Measurements from ENCODE around the gene PIGO. TPM values are rescaled to one million over a fixed set of nuclear protein-coding genes. Genes with fewer than 3 reads are reported as not detected.

Gene PIGO
- polyA plus RNA-seq, 1 of the 3 experiments (the other 2 are of a cell fraction), result 31.0 TPM

GRCh38 chr9:35103660-35104191 lies 7.3 kb upstream of the PIGO start (continued):
- TF ChIP-seq RXRA (IDR thresholded peaks at IDR 0.05; ENCODE audit: borderline replicate concordance, low read depth), result no peak
- no peak for TF ChIP-seq TAF1 (IDR thresholded peaks at IDR 0.05; ENCODE audit: borderline replicate concordance, low read depth, low read length)
- TF ChIP-seq RCOR1 (IDR thresholded peaks at IDR 0.05; ENCODE audit: low read length), result no peak
- no peak for TF ChIP-seq MXI1 (IDR thresholded peaks at IDR 0.05; ENCODE audit: low read depth, low read length)
- no peak for TF ChIP-seq FOXJ3 (CRISPR knock-in tag; IDR thresholded peaks at IDR 0.05)
- no peak for TF ChIP-seq PBX3 (IDR thresholded peaks at IDR 0.05)

GRCh38 chr9:35102769-35103659 lies 6.6 kb upstream of the PIGO start, which contains the start of gene STOML2:
Gene STOML2 (minus strand): TSS chr9:35103131. CDS start chr9:35103094, 37 bp downstream.
- WGBS (ENCODE audit: low lambda C conversion rate), result 2% methylated on average over 35 of the region's 57 CpGs
- Histone ChIP-seq H3K4me1 (ENCODE audit: control insufficient read depth in 1 of 2, insufficient read depth in 2 of 2, low read depth in 1 of 2, low read length in 1 of 2) (peaks cover 15 to 25% of the 10 kb centered on the region in 2 experiments; a peak in 3 of 4 replicates), H3K79me2 (ENCODE audit: insufficient read depth) (peaks cover 22% of the 10 kb centered on the region), H4K20me1 (ENCODE audit: insufficient read depth) (no peaks in the 10 kb centered on the region), H2AFZ (ENCODE audit: low read depth) (peak within 1 kb of the TSS; percentile 81), H3K4me3 (ENCODE audit: low read depth in 2 of 2, low read length in 1 of 2) (peak within 1 kb of the TSS; percentile 75 to 84), H3K27ac (ENCODE audit: low read depth in 2 of 2, low read length in 1 of 2) (peak within 1 kb of the TSS; percentile 86 to 94), H3K9ac (peak within 1 kb of the TSS; percentile 87), H3K4me2 (peak within 1 kb of the TSS; percentile 93), H3F3A (replicated peaks; ENCODE audit: insufficient read depth) (peaks cover 21% of the 10 kb centered on the region), H3K36me3 (replicated peaks in 1 of 2; ENCODE audit: control insufficient read depth in 1 of 2, insufficient read depth in 2 of 2, low read length in 1 of 2) (peaks cover 36 to 60% of the 10 kb centered on the region in 2 experiments), H3K9me3 (no peaks in the 10 kb centered on the region), H3K27me3 (ENCODE audit: insufficient read depth) (no peaks in the 10 kb centered on the region), H3K9me2 (no peaks in the 10 kb centered on the region)
- DNase-seq, result peak; percentile 96
- ChIA-PET POLR2A (interaction anchor here (0.6 to 4.0 kb wide), 5 partner anchors 9 to 31 kb away, joined by 4 to 35 read pairs (median 12); partner anchors contain the start of genes ATOSB, FANCG and VCP), CTCF (interaction anchor here (0.8 to 3.7 kb wide), 12 partner anchors 8 to 501 kb away, joined by 3 to 12 read pairs (median 4); partner anchors contain the start of gene ATOSB)
- TF ChIP-seq MXI1 (IDR thresholded peaks at IDR 0.05; ENCODE audit: low read depth, low read length), result peak; percentile 90
- TF ChIP-seq TEAD4 (IDR thresholded peaks at IDR 0.05; ENCODE audit: borderline replicate concordance, insufficient read depth), result no peak
- TF ChIP-seq FOXM1 (IDR thresholded peaks at IDR 0.05; ENCODE audit: low read depth), result no peak
- no peak for TF ChIP-seq EZH2phosphoT487 (IDR thresholded peaks at IDR 0.05; ENCODE audit: borderline replicate concordance, low read depth)
- no peak for TF ChIP-seq RAD21 (IDR thresholded peaks at IDR 0.05; ENCODE audit: low read length)
- TF ChIP-seq NRF1 (IDR thresholded peaks at IDR 0.05; ENCODE audit: low read depth, low read length), result no peak
- peak; percentile 24; the same call in 1 of the 2 replicates for TF ChIP-seq IRF3 (IDR thresholded peaks at IDR 0.05; ENCODE audit: low read depth, low read length)
- TF ChIP-seq TAF1 (IDR thresholded peaks at IDR 0.05; ENCODE audit: borderline replicate concordance, low read depth, low read length), result peak; percentile 92
- TF ChIP-seq USF2 (IDR thresholded peaks at IDR 0.05; ENCODE audit: borderline replicate concordance, low read depth, low read length), result no peak
- peak; percentile 90; the same call in 1 of the 2 replicates for TF ChIP-seq MAX (IDR thresholded peaks at IDR 0.05; ENCODE audit: low read depth)
- TF ChIP-seq GATA2 (CRISPR knock-in tag; IDR thresholded peaks at IDR 0.05), result no peak
- TF ChIP-seq SMC3 (IDR thresholded peaks at IDR 0.05; ENCODE audit: low read depth, low read length), result no peak
- peak; percentile 61; the same call in 1 of the 2 replicates for TF ChIP-seq YY1 (IDR thresholded peaks at IDR 0.05; ENCODE audit: low read depth)
- peak; percentile 20; the same call in 1 of the 2 replicates for TF ChIP-seq RCOR1 (IDR thresholded peaks at IDR 0.05; ENCODE audit: low read length)
- TF ChIP-seq PBX3 (IDR thresholded peaks at IDR 0.05), result 0 out of 2 replicates have a peak, but pooled peaks have one; percentile 7
- peak; percentile 74 for TF ChIP-seq POLR2AphosphoS5 (IDR thresholded peaks at IDR 0.05; ENCODE audit: low read depth, low read length)
- peak; percentile 55 for TF ChIP-seq USF1 (IDR thresholded peaks at IDR 0.05; ENCODE audit: borderline replicate concordance, low read depth)
- TF ChIP-seq CHD2 (IDR thresholded peaks at IDR 0.05; ENCODE audit: low read length, partially characterized antibody), result peak; percentile 75
- peak; percentile 31; the same call in 1 of the 2 replicates for TF ChIP-seq FOSL2 (IDR thresholded peaks at IDR 0.05; ENCODE audit: borderline replicate concordance, low read depth)
- no peak for TF ChIP-seq MEF2A (IDR thresholded peaks at IDR 0.05; ENCODE audit: borderline replicate concordance, low read depth)
